Natural killer cell (primary cell): Measurements from ENCODE around the gene GPR137B. TPM values are rescaled to one million over a fixed set of nuclear protein-coding genes. Genes with fewer than 3 reads are reported as not detected.

Source experiments
- ATAC-seq, 3 donors: fragments of 150-1000 bp in 2 of 3; fragments of 200-7000 bp in 1 of 3; cut with Tn5 transposase; 1 replicate in 1 of 3; 2 replicates in 2 of 3; pipeline ENCODE4 v1.10.0; 2021; ENCODE audit warnings: mild to moderate bottlenecking in 2 of 3, moderate library complexity in 2 of 3
- DNase-seq, 2 donors: peaks; one replicate each; pipeline versions ENCODE4 v3.0.0 to v3.0.0-alpha.2; 2013 to 2021; ENCODE audit warnings: mixed read lengths in 1 of 2
- H3K27ac ChIP-seq: one replicate; pipeline ENCODE4 v1.5.1; 2013; ENCODE audit warnings: mild to moderate bottlenecking, low read length
- H3K27me3 ChIP-seq: one replicate; pipeline ENCODE4 v1.6.1; 2013; ENCODE audit warnings: low read length; ENCODE audit not compliant: control insufficient read depth, insufficient read depth
- H3K36me3 ChIP-seq: one replicate; pipeline ENCODE4 v1.6.1; 2013; ENCODE audit warnings: low read length; ENCODE audit not compliant: control insufficient read depth, insufficient read depth
- H3K4me1 ChIP-seq: one replicate; pipeline ENCODE4 v1.6.1; 2013; ENCODE audit warnings: low read length; ENCODE audit not compliant: control insufficient read depth, insufficient read depth
- H3K4me3 ChIP-seq: one replicate; pipeline ENCODE4 v1.5.1; 2013; ENCODE audit warnings: low read length
- H3K9me3 ChIP-seq: one replicate; pipeline ENCODE4 v1.6.1; 2013; ENCODE audit warnings: low read length; ENCODE audit not compliant: control insufficient read depth, insufficient read depth
- H3K27ac Mint-ChIP-seq, 2 donors: one replicate each; pipeline ENCODE4 v1.8.0; 2022; ENCODE audit warnings: mild to moderate bottlenecking in 2 of 2, mixed read lengths in 2 of 2, moderate library complexity in 1 of 2
- H3K27me3 Mint-ChIP-seq, 2 donors: one replicate each; pipeline ENCODE4 v1.8.0; 2022; ENCODE audit warnings: low read depth in 2 of 2, mixed read lengths in 2 of 2
- H3K36me3 Mint-ChIP-seq: one replicate; pipeline ENCODE4 v1.8.0; 2022; ENCODE audit warnings: mixed read lengths
- H3K4me1 Mint-ChIP-seq, 2 donors: one replicate each; pipeline ENCODE4 v1.8.0; 2022; ENCODE audit warnings: mixed read lengths in 2 of 2
- H3K4me3 Mint-ChIP-seq: one replicate; pipeline ENCODE4 v1.8.0; 2022; ENCODE audit warnings: mild to moderate bottlenecking, moderate library complexity, mixed read lengths
- H3K9me3 Mint-ChIP-seq, 2 donors: one replicate each; pipeline ENCODE4 v1.8.0; 2022; ENCODE audit warnings: mixed read lengths in 2 of 2
- WGBS: methylation state at CpG from one replicate; pipeline ENCODE4 v1.1.7; 2013; ENCODE audit warnings: missing lambda C conversion rate; ENCODE audit not compliant: insufficient coverage; 5-methylcytosine and 5-hydroxymethylcytosine counted together
- intact Hi-C: fragments of 100-400 bp; cut with micrococcal nuclease; formaldehyde crosslinking; loops from one replicate; pipeline ENCODE4 v1.14.2; 2022
- total RNA-seq, 4 donors: library from RNA; stranded (reverse); fragments of 120-200 nt in 1 of 4; gene quantifications; one replicate each; pipeline versions ENCODE4 v1.2.3 to v1.2.4, GENCODE V29; 2013 to 2022
- TF ChIP-seq, protein P1 (sequence below): fragments of 200-600 bp; IDR thresholded peaks from one replicate; pipeline ENCODE4 v1.8.0; 2022; ENCODE audit warnings: antibody characterized with exemption

The GPR137B gene
- total RNA-seq, 3 donors from 2014 or later (not counting 1 experiment from before 2014, with no cell fraction given) = 13.3 to 13.8 (median 13.5) TPM

DNA sequence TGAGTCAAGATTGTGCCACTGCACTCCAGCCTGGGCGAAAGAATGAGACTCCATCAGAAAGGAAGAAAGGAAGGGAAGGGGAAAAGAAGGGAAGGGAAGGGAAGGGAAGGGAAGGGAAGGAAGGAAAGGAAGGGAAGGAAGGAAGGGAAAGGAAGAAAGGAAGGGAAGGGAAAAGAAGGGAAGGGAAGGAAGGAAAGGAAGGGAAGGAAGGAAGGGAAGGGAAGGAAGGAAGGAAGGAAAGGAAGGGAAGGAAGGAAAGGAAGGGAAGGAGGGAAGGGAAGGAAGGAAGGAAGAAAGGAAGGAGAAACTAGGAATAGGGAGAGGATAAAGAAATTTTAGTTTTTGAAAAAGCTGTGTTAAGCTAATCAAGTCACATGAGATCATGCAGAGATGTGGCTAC lies 44.1 kb upstream of the GPR137B start:
- Mint-ChIP-seq H3K9me3 (no peaks in the 10 kb centered on the region), H3K4me3 (no peak overlapping the region), H3K27ac (no peak overlapping the region), H3K4me1 (no peaks in the 10 kb centered on the region), H3K27me3 (peaks cover 12 to 15% of the 10 kb centered on the region in 2 donors), H3K36me3 (no peaks in the 10 kb centered on the region)
- Histone ChIP-seq H3K36me3 (no peaks in the 10 kb centered on the region), H3K4me1 (no peaks in the 10 kb centered on the region), H3K9me3 (no peaks in the 10 kb centered on the region), H3K27ac (no peak overlapping the region), H3K4me3 (no peak overlapping the region), H3K27me3 (no peaks in the 10 kb centered on the region)
- intact Hi-C loops = no loop called here
- ATAC-seq = no peak
- 71% methylated on average over 1 of the region's 1 CpG for WGBS
- TF ChIP-seq, protein P1, sequence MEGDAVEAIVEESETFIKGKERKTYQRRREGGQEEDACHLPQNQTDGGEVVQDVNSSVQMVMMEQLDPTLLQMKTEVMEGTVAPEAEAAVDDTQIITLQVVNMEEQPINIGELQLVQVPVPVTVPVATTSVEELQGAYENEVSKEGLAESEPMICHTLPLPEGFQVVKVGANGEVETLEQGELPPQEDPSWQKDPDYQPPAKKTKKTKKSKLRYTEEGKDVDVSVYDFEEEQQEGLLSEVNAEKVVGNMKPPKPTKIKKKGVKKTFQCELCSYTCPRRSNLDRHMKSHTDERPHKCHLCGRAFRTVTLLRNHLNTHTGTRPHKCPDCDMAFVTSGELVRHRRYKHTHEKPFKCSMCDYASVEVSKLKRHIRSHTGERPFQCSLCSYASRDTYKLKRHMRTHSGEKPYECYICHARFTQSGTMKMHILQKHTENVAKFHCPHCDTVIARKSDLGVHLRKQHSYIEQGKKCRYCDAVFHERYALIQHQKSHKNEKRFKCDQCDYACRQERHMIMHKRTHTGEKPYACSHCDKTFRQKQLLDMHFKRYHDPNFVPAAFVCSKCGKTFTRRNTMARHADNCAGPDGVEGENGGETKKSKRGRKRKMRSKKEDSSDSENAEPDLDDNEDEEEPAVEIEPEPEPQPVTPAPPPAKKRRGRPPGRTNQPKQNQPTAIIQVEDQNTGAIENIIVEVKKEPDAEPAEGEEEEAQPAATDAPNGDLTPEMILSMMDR = no peak
- DNase-seq = no peak

DNA sequence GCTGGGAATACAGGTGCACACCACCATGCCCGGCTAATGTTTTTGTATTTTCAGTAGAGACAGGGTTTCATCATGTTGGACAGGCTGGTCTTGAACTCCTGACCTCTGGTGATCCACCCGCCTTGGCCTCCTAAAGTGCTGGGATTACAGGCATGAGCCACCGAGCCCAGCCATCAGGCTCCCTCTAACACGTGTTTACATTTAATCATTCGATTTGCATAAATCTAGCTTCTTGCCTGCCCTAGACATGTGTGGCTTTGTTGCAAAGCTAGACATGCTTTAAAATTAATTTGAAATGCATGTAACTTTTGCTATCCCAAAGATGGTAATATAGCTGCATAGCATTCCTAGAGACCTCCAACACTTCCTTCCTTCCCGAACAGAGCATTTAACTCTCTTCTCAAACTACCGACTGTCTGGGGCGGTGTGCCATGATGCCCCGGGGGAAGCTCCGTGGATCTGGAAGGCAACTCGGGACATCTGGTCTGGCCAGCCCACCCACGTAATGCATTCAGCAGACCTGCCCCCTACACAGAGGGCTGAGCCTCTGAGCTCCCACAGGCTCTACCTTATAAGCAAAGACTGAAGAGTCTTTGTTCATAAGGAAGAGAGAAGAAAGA lies 42.9 kb upstream of the GPR137B start:
- H3K36me3 Mint-ChIP-seq = no peaks in the 10 kb centered on the region
- intact Hi-C loops = no loop called here
- peaks cover 4% of the 10 kb centered on the region in 2 donors for H3K27me3 Mint-ChIP-seq
- Histone ChIP-seq H3K4me1 (peaks cover 3% of the 10 kb centered on the region), H3K36me3 (no peaks in the 10 kb centered on the region), H3K4me3 (no peak overlapping the region), H3K9me3 (no peaks in the 10 kb centered on the region), H3K27me3 (no peaks in the 10 kb centered on the region), H3K27ac (no peak overlapping the region)
- TF ChIP-seq, protein P1 = no peak
- 86% methylated on average over 12 of the region's 12 CpGs for WGBS
- peaks cover 5% of the 10 kb centered on the region in 2 donors for H3K4me1 Mint-ChIP-seq
- no peak overlapping the region for H3K27ac Mint-ChIP-seq
- DNase-seq = no peak
- no peak overlapping the region for H3K4me3 Mint-ChIP-seq
- H3K9me3 Mint-ChIP-seq = no peaks in the 10 kb centered on the region
- ATAC-seq = no peak

DNA sequence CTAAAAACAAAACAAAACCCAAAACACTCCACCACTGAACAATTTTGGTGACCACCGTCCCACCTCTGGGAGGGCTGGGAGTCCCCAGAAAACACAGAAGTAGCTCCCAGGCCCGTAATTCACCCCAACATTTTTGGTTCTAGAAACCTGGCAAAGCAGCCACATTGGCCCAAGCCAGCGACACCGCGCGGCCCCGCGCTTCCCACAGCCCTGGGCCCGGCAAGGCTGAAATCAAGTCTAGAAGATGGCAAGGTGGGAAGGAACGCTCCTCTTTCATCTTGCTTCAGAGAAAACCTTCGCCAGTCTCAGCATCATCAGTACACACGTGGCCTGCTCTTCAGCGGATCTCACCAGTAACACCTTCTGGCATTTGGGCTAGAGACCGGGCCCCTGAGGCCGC lies 41.5 kb upstream of the GPR137B start:
- Mint-ChIP-seq H3K27ac (no peak overlapping the region), H3K9me3 (no peaks in the 10 kb centered on the region), H3K27me3 (peaks cover 0 to 3% of the 10 kb centered on the region in 2 donors), H3K4me3 (no peak overlapping the region), H3K4me1 (peaks cover 5% of the 10 kb centered on the region in 2 donors), H3K36me3 (no peaks in the 10 kb centered on the region)
- intact Hi-C loops = loop anchor here (5.0 to 10.0 kb wide), 2 partner anchors 664 to 1462 kb away; no protein-coding TSS in a partner anchor
- H3K36me3 ChIP-seq = no peaks in the 10 kb centered on the region
- TF ChIP-seq, protein P1 = no peak
- ATAC-seq = no peak
- no peak overlapping the region for H3K27ac ChIP-seq
- no peaks in the 10 kb centered on the region for H3K27me3 ChIP-seq
- peaks cover 3% of the 10 kb centered on the region for H3K4me1 ChIP-seq
- H3K4me3 ChIP-seq = no peak overlapping the region
- no peak for DNase-seq
- WGBS = 92% methylated on average over 15 of the region's 15 CpGs
- no peaks in the 10 kb centered on the region for H3K9me3 ChIP-seq
